BLaER1 treated with 17β-estradiol and CSF1 and Interleukin-3, amounts not matched to agents 10 nM and 100 nM (cell line): ENCODE data around the gene NDUFV1.

Experiments
- H3K27ac ChIP-seq, 11 experiments: shearing (Covaris generic); formaldehyde crosslinking; 2 replicates each; pipeline ENCODE4 v1.8.1; 2022
- H3K27me3 ChIP-seq, 11 experiments: shearing (Covaris generic); formaldehyde crosslinking; 2 replicates each; pipeline ENCODE4 v1.8.1; 2022
- H3K36me3 ChIP-seq, 11 experiments: shearing (Covaris generic); formaldehyde crosslinking; 2 replicates each; pipeline ENCODE4 v1.8.1; 2022
- H3K4me1 ChIP-seq, 10 experiments: shearing (Covaris generic); formaldehyde crosslinking; 2 replicates each; pipeline ENCODE4 v1.8.1; 2022
- H3K4me2 ChIP-seq, 11 experiments: shearing (Covaris generic); formaldehyde crosslinking; 2 replicates each; pipeline ENCODE4 v1.8.1; 2022
- H3K4me3 ChIP-seq, 10 experiments: shearing (Covaris generic); formaldehyde crosslinking; 2 replicates each; pipeline ENCODE4 v1.8.1; 2022
- H3K9ac ChIP-seq, 11 experiments: shearing (Covaris generic); formaldehyde crosslinking; 2 replicates each; pipeline ENCODE4 v1.8.1; 2022
- H3K9me3 ChIP-seq, 11 experiments: shearing (Covaris generic); formaldehyde crosslinking; replicated peaks in 1 of 11; 2 replicates each; pipeline ENCODE4 v1.8.1; 2022
- H4K20me1 ChIP-seq, 11 experiments: shearing (Covaris generic); formaldehyde crosslinking; 2 replicates each; pipeline ENCODE4 v1.8.1; 2022
- Cebpa-rat ChIP-seq, 11 experiments: shearing (Covaris generic); IDR thresholded peaks; 2 replicates each; pipeline ENCODE4 v1.8.1; 2022

The NDUFV1 gene

DNA sequence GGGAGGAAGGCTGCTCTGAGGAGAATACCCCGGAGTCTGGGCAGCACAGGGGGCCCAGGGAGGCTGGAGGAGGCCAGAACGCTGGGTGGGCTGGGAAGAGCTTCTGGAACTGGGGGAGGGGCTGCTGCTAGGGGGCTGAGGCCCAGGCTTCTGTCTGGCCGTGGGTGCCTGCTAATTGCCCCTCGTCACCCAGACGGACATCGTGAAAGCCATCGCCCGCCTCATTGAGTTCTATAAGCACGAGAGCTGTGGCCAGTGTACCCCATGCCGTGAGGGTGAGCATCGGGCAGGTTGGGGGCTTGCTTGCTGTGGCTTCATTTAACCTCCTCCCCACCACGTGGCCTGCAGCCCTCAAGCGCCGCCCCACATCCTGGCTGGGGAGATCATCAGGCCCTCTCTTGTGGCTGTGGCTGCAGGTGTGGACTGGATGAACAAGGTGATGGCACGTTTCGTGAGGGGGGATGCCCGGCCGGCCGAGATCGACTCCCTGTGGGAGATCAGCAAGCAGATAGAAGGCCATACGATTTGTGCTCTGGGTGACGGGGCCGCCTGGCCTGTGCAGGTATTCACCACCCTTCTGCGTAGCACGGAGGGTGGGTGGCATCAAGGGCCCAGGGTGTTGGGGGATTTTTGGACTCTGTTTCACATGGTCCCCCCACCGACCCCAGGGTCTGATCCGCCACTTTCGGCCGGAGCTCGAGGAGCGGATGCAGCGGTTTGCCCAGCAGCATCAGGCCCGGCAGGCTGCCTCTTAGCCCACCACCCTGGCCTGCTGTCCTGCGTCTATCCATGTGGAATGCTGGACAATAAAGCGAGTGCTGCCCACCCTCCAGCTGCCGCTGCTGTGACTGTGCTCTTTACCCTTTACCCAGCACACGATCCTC lies 5.2 kb downstream of the NDUFV1 start:
- H3K9ac ChIP-seq = no peak overlapping the region; a peak in 1 of 22 replicates
- H3K9me3 ChIP-seq = no peaks in the 10 kb centered on the region
- H3K27ac ChIP-seq = peak overlapping the region in 1 of 11 experiments; percentile 94; a peak in 2 of 22 replicates
- peaks cover 0 to 11% (median 0%) of the 10 kb centered on the region in 11 experiments; a peak in 6 of 22 replicates for H3K27me3 ChIP-seq
- H3K4me2 ChIP-seq = no peak overlapping the region
- peaks cover 0 to 33% (median 3%) of the 10 kb centered on the region in 11 experiments; a peak in 5 of 22 replicates for H4K20me1 ChIP-seq
- no peak overlapping the region for H3K4me3 ChIP-seq
- peaks cover 46 to 57% (median 51%) of the 10 kb centered on the region in 11 experiments for H3K36me3 ChIP-seq
- TF ChIP-seq Cebpa-rat (IDR thresholded peaks at IDR 0.05) = no peak
- H3K4me1 ChIP-seq = peaks cover 34 to 59% (median 54%) of the 10 kb centered on the region in 10 experiments

DNA sequence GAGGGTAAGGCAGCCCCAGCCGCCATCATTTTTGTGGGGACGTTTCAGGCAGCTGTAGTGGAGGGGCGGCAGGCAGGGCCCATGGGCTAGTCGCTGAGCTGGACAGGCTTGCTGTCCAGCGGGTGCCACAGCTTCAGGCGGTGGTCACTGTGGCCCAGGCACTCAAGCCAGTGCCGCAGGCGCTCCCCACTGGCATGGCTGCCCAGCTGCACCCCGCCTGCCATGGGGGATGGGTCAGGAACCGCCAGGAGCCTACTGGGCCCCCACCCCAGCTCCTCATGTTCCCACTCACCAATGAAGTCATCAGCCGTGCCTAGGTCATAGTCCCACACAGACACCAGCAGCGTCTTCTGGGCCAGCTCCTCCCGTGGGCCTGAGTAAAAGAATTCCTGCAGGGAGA lies 6.0 kb downstream of the NDUFV1 start:
- Histone ChIP-seq H3K27me3 (peaks cover 0 to 11% (median 0%) of the 10 kb centered on the region in 11 experiments; a peak in 6 of 22 replicates), H3K4me2 (peak overlapping the region in 9 of 11 experiments; percentile 89 to 98 (median 96); a peak in 18 of 22 replicates), H3K27ac (peak overlapping the region in 7 of 11 experiments; percentile 90 to 98 (median 94); a peak in 14 of 22 replicates), H3K9ac (peak overlapping the region in 5 of 11 experiments; percentile 81 to 88 (median 85); a peak in 5 of 22 replicates), H3K4me3 (no peak overlapping the region), H4K20me1 (peaks cover 0 to 33% (median 3%) of the 10 kb centered on the region in 11 experiments; a peak in 5 of 22 replicates), H3K36me3 (peaks cover 46 to 57% (median 51%) of the 10 kb centered on the region in 11 experiments), H3K4me1 (peaks cover 28 to 53% (median 49%) of the 10 kb centered on the region in 10 experiments), H3K9me3 (no peaks in the 10 kb centered on the region)
- TF ChIP-seq Cebpa-rat (IDR thresholded peaks at IDR 0.05) = no peak

- H3K9me3 ChIP-seq = no peaks in the 10 kb centered on the region
- TF ChIP-seq Cebpa-rat (IDR thresholded peaks at IDR 0.05) = no peak
- peaks cover 22 to 46% (median 42%) of the 10 kb centered on the region in 10 experiments for H3K4me1 ChIP-seq
- H4K20me1 ChIP-seq = peaks cover 0 to 32% (median 3%) of the 10 kb centered on the region in 11 experiments; a peak in 5 of 22 replicates
- peak overlapping the region in 5 of 10 experiments; percentile 1 to 67 (median 25); a peak in 6 of 20 replicates for H3K4me3 ChIP-seq
- peak overlapping the region; percentile 77 to 88 (median 84); a peak in 19 of 22 replicates for H3K9ac ChIP-seq
- H3K27me3 ChIP-seq = peaks cover 0 to 11% (median 0%) of the 10 kb centered on the region in 11 experiments; a peak in 6 of 22 replicates
- peak overlapping the region; percentile 89 to 98 (median 95) for H3K4me2 ChIP-seq
- H3K36me3 ChIP-seq = peaks cover 42 to 51% (median 47%) of the 10 kb centered on the region in 11 experiments
- peak overlapping the region; percentile 80 to 98 (median 94); a peak in 21 of 22 replicates for H3K27ac ChIP-seq
Observed at GRCh38 chr11:67613313-67613959, 6.7 kb downstream of the NDUFV1 start.

DNA sequence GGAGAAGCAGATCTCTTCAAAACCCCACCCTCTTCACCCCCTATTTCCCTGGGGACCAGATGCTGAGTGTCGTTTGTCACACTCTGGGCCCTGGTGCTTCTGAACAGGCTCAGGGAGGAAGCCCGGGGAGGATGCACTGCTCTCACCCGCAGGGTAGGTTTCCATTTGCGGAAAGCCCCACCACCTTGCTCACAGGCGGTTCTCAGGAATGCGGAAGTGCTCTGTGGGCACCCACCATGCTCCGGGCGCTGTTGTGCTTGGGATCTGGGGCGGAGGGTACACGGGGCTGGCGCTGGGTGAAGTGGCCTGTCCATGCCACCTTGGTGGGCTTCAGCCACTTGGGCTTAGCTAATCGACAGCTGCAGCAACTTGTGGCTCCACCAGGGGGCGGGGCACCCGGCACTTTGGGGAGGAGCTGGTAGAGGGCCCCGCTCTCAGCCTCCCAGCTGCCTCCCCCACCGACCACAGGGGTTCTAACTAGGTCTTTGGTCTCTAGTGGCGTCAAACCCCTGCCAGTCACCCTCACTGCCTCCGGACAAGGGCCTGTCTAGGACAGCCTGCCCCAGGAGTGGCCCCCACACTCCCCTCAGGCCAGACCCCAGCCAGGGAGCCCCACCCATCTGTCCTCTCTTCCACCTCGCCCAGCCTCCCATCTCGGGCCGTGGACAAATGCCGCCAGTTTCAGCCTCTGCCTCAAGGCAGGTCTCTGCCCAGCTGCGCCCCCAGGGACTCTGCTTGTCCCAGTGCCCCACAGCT lies 7.4 kb downstream of the NDUFV1 start:
- H3K27me3 ChIP-seq = peaks cover 0 to 11% (median 0%) of the 10 kb centered on the region in 11 experiments; a peak in 6 of 22 replicates
- H4K20me1 ChIP-seq = peaks cover 0 to 25% (median 3%) of the 10 kb centered on the region in 11 experiments; a peak in 5 of 22 replicates
- peaks cover 35 to 44% (median 40%) of the 10 kb centered on the region in 11 experiments for H3K36me3 ChIP-seq
- H3K9me3 ChIP-seq = no peaks in the 10 kb centered on the region
- peak overlapping the region; percentile 80 to 98 (median 94) for H3K27ac ChIP-seq
- TF ChIP-seq Cebpa-rat (IDR thresholded peaks at IDR 0.05) = no peak
- H3K4me3 ChIP-seq = peak overlapping the region; percentile 24 to 67 (median 52)
- peak overlapping the region; percentile 77 to 88 (median 84) for H3K9ac ChIP-seq
- peak overlapping the region; percentile 89 to 98 (median 95) for H3K4me2 ChIP-seq
- H3K4me1 ChIP-seq = peaks cover 22 to 43% (median 41%) of the 10 kb centered on the region in 10 experiments

DNA sequence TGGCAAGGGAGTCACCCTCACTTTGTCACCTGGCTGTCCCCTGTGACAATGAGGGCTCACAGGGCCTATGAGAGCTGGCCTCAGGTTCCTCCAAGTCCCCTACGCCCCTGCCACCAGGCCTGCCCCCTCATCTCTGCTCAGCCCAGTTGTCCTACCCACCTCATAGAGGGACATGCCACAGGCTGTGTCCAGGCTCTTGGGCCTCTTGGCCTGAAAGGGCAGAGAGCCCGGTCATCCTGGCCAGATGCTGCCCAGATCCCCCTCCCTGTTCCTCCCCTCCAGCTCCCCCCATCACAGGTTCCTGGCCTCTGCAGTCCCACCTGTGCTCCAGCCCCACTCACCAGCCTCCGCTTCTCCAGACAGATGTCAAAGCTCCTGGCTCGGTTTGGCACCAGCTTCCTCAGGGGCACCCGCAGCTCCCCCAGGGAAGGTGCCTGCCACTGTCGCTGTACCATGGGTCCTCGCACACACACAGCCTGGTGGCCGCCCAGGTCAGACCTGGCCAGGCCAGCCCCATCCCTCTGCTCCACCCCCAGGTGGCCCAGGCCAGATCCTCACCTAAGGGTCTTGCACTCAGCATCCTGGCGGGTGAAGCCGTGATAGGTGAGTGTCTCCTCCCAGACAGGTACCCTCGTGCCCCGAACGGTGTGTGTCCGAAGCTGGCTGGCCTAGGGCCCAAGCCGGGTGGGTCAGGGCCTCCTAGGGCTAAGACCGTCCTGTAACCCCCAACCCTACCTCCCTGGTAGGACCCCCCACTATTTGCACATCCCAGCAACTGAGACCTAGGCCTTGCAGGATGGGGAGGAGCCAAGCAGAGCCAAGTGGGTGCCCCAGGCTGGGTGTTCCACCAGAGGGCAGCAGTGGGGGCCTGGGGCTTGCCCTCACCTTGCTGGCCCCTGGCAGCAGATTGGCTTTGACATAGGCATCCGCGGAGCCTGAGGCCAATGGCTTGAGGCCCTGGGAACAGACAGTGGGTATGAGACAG lies 8.3 kb downstream of the NDUFV1 start:
- H3K27ac ChIP-seq = peak overlapping the region; percentile 80 to 98 (median 94)
- H3K4me3 ChIP-seq = peak overlapping the region in 9 of 10 experiments; percentile 45 to 67 (median 54); a peak in 16 of 20 replicates
- H3K9me3 ChIP-seq = peaks cover 0 to 3% (median 0%) of the 10 kb centered on the region in 11 experiments; a peak in 3 of 22 replicates
- no peak for TF ChIP-seq Cebpa-rat (IDR thresholded peaks at IDR 0.05)
- peak overlapping the region; percentile 89 to 98 (median 95) for H3K4me2 ChIP-seq
- H4K20me1 ChIP-seq = peaks cover 0 to 22% (median 3%) of the 10 kb centered on the region in 11 experiments; a peak in 5 of 22 replicates
- peaks cover 28 to 35% (median 31%) of the 10 kb centered on the region in 11 experiments for H3K36me3 ChIP-seq
- H3K27me3 ChIP-seq = peaks cover 0 to 11% (median 0%) of the 10 kb centered on the region in 11 experiments; a peak in 6 of 22 replicates
- H3K4me1 ChIP-seq = peaks cover 22 to 42% (median 41%) of the 10 kb centered on the region in 10 experiments
- H3K9ac ChIP-seq = peak overlapping the region; percentile 77 to 88 (median 84)

DNA sequence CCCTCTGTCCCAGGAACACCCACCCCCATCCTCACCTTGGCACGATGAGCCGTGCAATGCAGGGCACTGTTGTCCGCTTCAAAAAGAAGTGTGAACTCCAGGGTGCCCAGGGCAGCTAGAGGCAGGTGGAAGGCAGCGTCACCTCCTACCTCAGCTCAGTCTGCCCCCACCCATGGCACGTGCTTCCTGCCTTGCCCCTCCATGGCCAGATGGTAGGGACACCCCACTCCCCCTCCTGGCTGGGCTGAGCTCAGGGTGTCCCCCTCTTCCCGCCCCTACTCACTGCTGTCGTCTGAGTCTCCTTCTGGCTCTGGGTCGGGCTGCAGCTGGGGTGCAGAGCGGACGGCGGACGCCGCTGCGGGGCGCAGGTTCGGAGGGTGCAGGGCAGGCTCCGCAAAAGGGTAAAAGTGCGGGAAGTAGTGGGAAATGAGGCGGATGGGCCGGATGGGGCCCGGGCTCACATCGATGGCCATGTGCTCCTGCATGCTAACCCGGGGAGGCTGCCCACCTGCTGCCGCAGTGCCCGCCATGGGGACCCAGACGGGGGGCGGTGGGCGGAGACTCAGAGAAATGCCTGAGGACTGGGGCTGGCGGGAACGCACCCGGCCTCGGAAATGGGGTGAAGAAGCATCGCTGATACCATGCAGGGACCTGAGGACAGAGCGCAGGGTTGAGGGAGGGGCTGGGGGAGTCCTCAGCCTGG lies 9.1 kb downstream of the NDUFV1 start:
- Histone ChIP-seq H4K20me1 (peaks cover 0 to 16% (median 3%) of the 10 kb centered on the region in 11 experiments; a peak in 5 of 22 replicates), H3K4me3 (no peak overlapping the region), H3K4me1 (peaks cover 22 to 42% (median 41%) of the 10 kb centered on the region in 10 experiments), H3K27me3 (peaks cover 0 to 11% (median 0%) of the 10 kb centered on the region in 11 experiments; a peak in 6 of 22 replicates), H3K9me3 (peaks cover 0 to 11% (median 0%) of the 10 kb centered on the region in 11 experiments; a peak in 5 of 22 replicates), H3K36me3 (peaks cover 19 to 27% (median 22%) of the 10 kb centered on the region in 11 experiments; a peak in 21 of 22 replicates), H3K27ac (peak overlapping the region in 1 of 11 experiments; percentile 94; a peak in 1 of 22 replicates), H3K9ac (peak overlapping the region in 5 of 11 experiments; percentile 5 to 87 (median 35); a peak in 3 of 22 replicates), H3K4me2 (peak overlapping the region in 9 of 11 experiments; percentile 89 to 98 (median 96); a peak in 18 of 22 replicates)
- no peak for TF ChIP-seq Cebpa-rat (IDR thresholded peaks at IDR 0.05)
